Measurements from ENCODE around the gene MAP3K7CL.
"Not testable (repeated sequence)": the region's sequence is repeated elsewhere in the genome, so short reads cannot be mapped to it uniquely, and the experiment has no call there.

The MAP3K7CL gene

DNA sequence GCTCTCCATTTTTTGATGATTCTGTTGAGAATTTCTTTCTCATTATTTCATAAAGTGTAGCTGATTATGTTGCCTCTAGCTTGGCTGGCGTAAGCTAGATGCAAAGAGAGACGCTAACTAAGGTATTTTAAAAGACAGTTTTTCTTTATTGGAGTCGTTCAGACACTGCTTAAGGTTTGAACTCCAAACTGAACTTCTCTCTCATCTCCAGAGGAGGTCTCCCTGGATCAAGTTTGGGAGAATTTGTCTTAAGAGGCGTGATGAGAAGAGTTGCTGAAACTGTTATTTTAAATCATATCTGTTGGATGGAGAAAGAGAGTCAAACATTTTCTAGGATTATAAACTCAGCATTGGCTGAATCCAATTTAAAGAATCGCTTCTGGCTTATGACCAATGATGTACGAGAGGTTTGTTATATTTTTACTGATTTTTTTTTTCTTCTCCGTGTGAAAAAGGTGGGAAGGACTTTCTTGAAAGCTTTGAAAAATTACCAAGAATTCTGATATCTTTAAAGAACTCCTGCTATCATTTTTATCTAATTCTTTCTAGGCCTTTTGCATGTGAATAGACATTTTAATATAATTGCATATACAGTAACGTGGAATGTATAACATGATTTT is 34.0 kb downstream of the MAP3K7CL start:
- no peak overlapping the region for H3K27ac Mint-ChIP-seq
- no peak overlapping the region for H3K4me3 Mint-ChIP-seq
- H3K9me3 Mint-ChIP-seq = no peaks in the 10 kb centered on the region
- peaks cover 3% of the 10 kb centered on the region for H3K4me1 Mint-ChIP-seq
- peak; percentile 68 to 74 (median 69) for TF ChIP-seq CTCF (IDR thresholded peaks at IDR 0.05; ENCODE audit: unreplicated experiment in 3 of 3)
- no peaks in the 10 kb centered on the region for H3K27me3 Mint-ChIP-seq (ENCODE audit: low read depth)
- H3K36me3 Mint-ChIP-seq (ENCODE audit: low read depth) = no peaks in the 10 kb centered on the region

DNA sequence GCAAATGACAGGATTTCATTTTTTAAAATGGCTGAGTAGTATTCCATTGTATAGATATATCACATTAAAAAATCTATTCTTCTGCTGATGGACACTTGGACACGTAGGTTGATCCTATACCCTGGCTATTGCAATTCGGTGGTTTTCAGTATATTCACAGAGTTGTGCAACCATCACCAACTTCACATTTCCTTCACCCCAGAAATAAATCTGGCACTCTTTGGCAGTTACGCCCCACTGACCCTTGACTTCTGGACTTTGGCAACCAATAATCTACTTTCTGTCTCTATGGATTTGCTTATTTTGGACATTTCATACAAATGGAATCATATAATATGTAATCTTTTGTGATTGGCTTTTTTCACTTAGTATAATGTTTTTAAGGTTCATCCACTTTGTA is 35.9 kb downstream of the MAP3K7CL start:
- Mint-ChIP-seq H3K36me3 (ENCODE audit: low read depth) (no peaks in the 10 kb centered on the region), H3K4me1 (peaks cover 3% of the 10 kb centered on the region), H3K4me3 (no peak overlapping the region), H3K27me3 (ENCODE audit: low read depth) (no peaks in the 10 kb centered on the region), H3K9me3 (no peaks in the 10 kb centered on the region), H3K27ac (no peak overlapping the region)
- TF ChIP-seq CTCF (IDR thresholded peaks at IDR 0.05; ENCODE audit: unreplicated experiment in 3 of 3) = no peak

GRCh38 chr21:29166853-29167252 is 36.4 kb downstream of the MAP3K7CL start:
- Mint-ChIP-seq H3K9me3 (no peaks in the 10 kb centered on the region), H3K27ac (no peak overlapping the region), H3K4me3 (no peak overlapping the region), H3K27me3 (ENCODE audit: low read depth) (no peaks in the 10 kb centered on the region), H3K4me1 (peaks cover 3% of the 10 kb centered on the region), H3K36me3 (ENCODE audit: low read depth) (no peaks in the 10 kb centered on the region)
- TF ChIP-seq CTCF (IDR thresholded peaks at IDR 0.05; ENCODE audit: unreplicated experiment in 3 of 3) = no peak

DNA sequence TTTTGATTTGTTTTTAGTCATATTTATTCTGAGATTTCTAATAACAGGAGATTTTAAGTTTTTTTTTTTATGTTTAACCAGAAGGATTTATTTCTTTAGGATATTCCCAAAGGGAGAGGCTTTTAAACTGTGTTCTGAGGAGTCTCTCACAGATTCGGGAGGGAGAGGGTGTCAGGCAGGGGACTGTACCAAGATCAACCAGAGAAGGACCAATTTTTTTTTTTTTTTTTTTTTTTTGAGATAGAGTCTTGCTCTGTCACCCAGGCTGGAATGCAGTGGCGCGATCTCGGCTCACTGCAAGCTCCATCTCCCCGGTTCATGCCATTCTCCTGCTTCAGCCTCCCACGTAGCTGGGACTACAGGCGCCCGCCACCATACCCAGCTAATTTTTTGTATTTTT is 37.0 kb downstream of the MAP3K7CL start:
- not testable (repeated sequence) for H3K36me3 Mint-ChIP-seq (ENCODE audit: low read depth); H3K27me3 Mint-ChIP-seq (ENCODE audit: low read depth); H3K4me1 Mint-ChIP-seq; H3K4me3 Mint-ChIP-seq; H3K27ac Mint-ChIP-seq; H3K9me3 Mint-ChIP-seq

GRCh38 chr21:29168891-29169315 is 38.5 kb downstream of the MAP3K7CL start:
- Mint-ChIP-seq H3K36me3 (ENCODE audit: low read depth) (no peaks in the 10 kb centered on the region), H3K9me3 (no peaks in the 10 kb centered on the region), H3K4me1 (peaks cover 3% of the 10 kb centered on the region), H3K27me3 (ENCODE audit: low read depth) (peaks cover 4% of the 10 kb centered on the region), H3K27ac (no peak overlapping the region), H3K4me3 (no peak overlapping the region)
- no peak for TF ChIP-seq CTCF (IDR thresholded peaks at IDR 0.05; ENCODE audit: unreplicated experiment in 3 of 3)

DNA sequence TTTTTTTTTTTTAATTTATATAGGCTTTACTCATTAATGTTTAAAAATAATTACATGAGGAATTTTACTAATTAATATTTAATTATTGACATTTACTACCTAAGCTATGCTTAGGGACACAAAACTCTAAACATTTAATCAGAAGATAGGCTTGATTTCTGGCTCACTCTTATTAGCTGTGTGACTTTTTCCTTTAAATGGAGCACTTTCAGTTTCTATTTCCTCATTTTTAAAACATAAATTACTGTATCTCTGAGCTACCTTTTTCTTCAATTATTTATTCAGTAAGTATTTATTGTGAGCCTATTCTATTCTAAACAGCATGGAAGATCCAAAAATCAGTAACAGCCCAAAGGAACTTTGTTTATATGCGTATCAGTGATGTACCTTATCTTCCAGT is 40.5 kb downstream of the MAP3K7CL start:
- Mint-ChIP-seq H3K9me3 (no peaks in the 10 kb centered on the region), H3K4me3 (no peak overlapping the region), H3K27me3 (ENCODE audit: low read depth) (peaks cover 4% of the 10 kb centered on the region), H3K36me3 (ENCODE audit: low read depth) (no peaks in the 10 kb centered on the region), H3K27ac (no peak overlapping the region), H3K4me1 (peaks cover 13% of the 10 kb centered on the region)
- no peak for TF ChIP-seq CTCF (IDR thresholded peaks at IDR 0.05; ENCODE audit: unreplicated experiment in 3 of 3)
